Suprapubic skin (tissue), 4 donors: ENCODE measurements around the gene TAF4B. TPM values are rescaled to one million over a fixed set of nuclear protein-coding genes. Genes with fewer than 3 reads are reported as not detected.
"Not testable (repeated sequence)": the region's sequence is repeated elsewhere in the genome, so short reads cannot be mapped to it uniquely, and the experiment has no call there.

Source experiments
- DNase-seq, 2 donors: peaks; one replicate each; pipeline ENCODE4 v3.0.0-alpha.2; 2019; ENCODE audit warnings: low spot score in 2 of 2
- H3K27ac ChIP-seq: fragments of 200-600 bp; sonication (generic); one replicate; pipeline ENCODE4 v1.5.1; 2019
- H3K27me3 ChIP-seq: fragments of 200-600 bp; sonication (generic); one replicate; pipeline ENCODE4 v1.5.1; 2019
- H3K36me3 ChIP-seq: fragments of 200-600 bp; sonication (generic); one replicate; pipeline ENCODE4 v1.5.1; 2019
- H3K4me1 ChIP-seq: fragments of 200-600 bp; sonication (generic); one replicate; pipeline ENCODE4 v1.5.1; 2019
- H3K4me3 ChIP-seq: fragments of 200-600 bp; sonication (generic); one replicate; pipeline ENCODE4 v1.5.1; 2019; ENCODE audit warnings: mild to moderate bottlenecking
- H3K9me3 ChIP-seq: fragments of 200-600 bp; sonication (generic); one replicate; pipeline ENCODE4 v1.5.1; 2019
- EP300 ChIP-seq: sonication (generic); formaldehyde crosslinking; IDR thresholded peaks from one replicate; pipeline ENCODE4 v1.6.1; 2017; ENCODE audit warnings: antibody characterized with exemption
- POLR2A ChIP-seq, 2 donors: fragments of 450-650 bp; IDR thresholded peaks; one replicate each; pipeline ENCODE4 v1.6.1; 2017; ENCODE audit warnings: antibody characterized with exemption in 2 of 2, mild to moderate bottlenecking in 2 of 2, moderate library complexity in 2 of 2
- POLR2AphosphoS5 ChIP-seq, 3 donors: sonication (generic); formaldehyde crosslinking; IDR thresholded peaks; one replicate each; pipeline ENCODE4 v1.6.1; 2017; ENCODE audit warnings: antibody characterized with exemption in 3 of 3
- WGBS: methylation state at CpG from one replicate; pipeline ENCODE4 v1.1.5; 2018; 5-methylcytosine and 5-hydroxymethylcytosine counted together
- total RNA-seq, 4 donors: library from RNA; depleted of rRNA; stranded (reverse); fragments of >200 nt; gene quantifications; one replicate each; pipeline ENCODE4 v1.1.0, GENCODE V29; 2016
- TF ChIP-seq, protein P1 (sequence below), 2 donors: fragments of 200-600 bp in 1 of 2; fragments of 450-650 bp in 1 of 2; sonication (generic) in 1 of 2; IDR thresholded peaks; one replicate each; pipeline ENCODE4 v1.5.1; 2016 to 2019; ENCODE audit warnings: antibody characterized with exemption in 2 of 2, mild to moderate bottlenecking in 1 of 2, moderate library complexity in 1 of 2

The TAF4B gene
- total RNA-seq, 4 donors from 2014 or later = 21.9 to 28.4 (median 23.4) TPM

DNA sequence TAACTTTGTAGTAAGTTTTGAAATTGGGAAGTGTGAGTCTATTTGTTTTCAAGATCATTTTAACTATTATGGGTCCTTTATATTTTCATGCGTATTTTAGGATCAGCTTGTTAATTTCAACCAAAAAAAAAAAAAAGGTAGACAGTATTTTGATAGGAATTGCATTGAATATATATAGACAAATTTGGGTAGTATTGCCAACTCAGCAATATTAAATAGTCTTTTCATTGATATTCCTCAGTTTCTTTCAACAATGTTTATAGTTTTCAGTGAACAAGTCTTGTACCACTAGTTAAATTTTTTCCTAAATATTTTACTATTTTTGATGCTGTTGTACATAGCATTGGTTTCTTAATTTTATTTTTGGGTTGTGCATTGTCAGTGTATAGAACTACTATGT is 149.9 kb downstream of the TAF4B start:
- Histone ChIP-seq H3K9me3 (no peaks in the 10 kb centered on the region), H3K4me3 (no peak overlapping the region), H3K27me3 (no peaks in the 10 kb centered on the region), H3K4me1 (no peaks in the 10 kb centered on the region), H3K27ac (no peak overlapping the region), H3K36me3 (no peaks in the 10 kb centered on the region)
- 100% methylated on average over 1 of the region's 1 CpG for WGBS
- DNase-seq = no peak
- TF ChIP-seq, protein P1, sequence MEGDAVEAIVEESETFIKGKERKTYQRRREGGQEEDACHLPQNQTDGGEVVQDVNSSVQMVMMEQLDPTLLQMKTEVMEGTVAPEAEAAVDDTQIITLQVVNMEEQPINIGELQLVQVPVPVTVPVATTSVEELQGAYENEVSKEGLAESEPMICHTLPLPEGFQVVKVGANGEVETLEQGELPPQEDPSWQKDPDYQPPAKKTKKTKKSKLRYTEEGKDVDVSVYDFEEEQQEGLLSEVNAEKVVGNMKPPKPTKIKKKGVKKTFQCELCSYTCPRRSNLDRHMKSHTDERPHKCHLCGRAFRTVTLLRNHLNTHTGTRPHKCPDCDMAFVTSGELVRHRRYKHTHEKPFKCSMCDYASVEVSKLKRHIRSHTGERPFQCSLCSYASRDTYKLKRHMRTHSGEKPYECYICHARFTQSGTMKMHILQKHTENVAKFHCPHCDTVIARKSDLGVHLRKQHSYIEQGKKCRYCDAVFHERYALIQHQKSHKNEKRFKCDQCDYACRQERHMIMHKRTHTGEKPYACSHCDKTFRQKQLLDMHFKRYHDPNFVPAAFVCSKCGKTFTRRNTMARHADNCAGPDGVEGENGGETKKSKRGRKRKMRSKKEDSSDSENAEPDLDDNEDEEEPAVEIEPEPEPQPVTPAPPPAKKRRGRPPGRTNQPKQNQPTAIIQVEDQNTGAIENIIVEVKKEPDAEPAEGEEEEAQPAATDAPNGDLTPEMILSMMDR (IDR thresholded peaks at IDR 0.05) = no peak
- no peak for TF ChIP-seq POLR2A (IDR thresholded peaks at IDR 0.05)
- TF ChIP-seq EP300 = no peak
- TF ChIP-seq POLR2AphosphoS5 (IDR thresholded peaks at IDR 0.05) = no peak

DNA sequence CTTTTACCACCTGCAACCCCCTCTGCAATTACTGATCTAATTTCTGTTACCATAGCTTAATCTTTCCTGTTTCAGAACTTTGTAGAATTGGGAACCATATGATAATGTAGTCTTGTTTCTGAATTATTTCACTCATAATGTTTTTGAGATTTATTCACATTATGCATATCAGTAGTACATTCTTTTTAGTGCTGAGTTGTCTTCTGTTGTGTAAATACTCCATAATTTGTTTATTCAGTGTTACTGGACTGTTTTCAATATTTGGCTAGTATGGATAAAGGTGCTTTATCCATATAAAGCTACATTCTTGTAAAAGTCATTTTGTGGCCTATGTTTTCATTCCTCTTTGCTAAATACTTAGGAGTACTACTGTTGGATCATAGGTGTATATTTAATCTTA is 152.5 kb downstream of the TAF4B start:
- Histone ChIP-seq H3K36me3 (no peaks in the 10 kb centered on the region), H3K9me3 (no peaks in the 10 kb centered on the region), H3K27me3 (no peaks in the 10 kb centered on the region), H3K4me3 (no peak overlapping the region), H3K27ac (no peak overlapping the region), H3K4me1 (no peaks in the 10 kb centered on the region)
- no peak for DNase-seq
- TF ChIP-seq EP300 = no peak
- TF ChIP-seq POLR2AphosphoS5 (IDR thresholded peaks at IDR 0.05) = no peak
- TF ChIP-seq, protein P1 (IDR thresholded peaks at IDR 0.05) = no peak
- no peak for TF ChIP-seq POLR2A (IDR thresholded peaks at IDR 0.05)

DNA sequence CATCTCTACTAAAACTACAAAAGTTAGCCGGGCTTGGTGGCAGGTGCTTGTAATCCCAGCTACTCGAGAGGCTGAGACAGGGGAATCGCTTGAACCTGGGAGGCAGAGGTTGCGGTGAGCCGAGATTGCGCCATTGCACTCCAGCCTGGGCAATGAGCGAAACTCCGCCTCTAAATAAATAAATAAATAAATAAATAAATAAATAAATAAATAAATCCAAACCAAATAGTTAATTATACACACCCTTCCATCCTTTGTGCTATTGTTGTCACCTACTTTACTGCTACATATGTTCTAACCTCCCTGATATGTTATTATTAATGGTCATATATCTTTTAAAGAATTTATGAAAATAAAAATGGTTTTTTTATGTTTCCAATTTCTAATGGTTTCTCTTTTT is 155.3 kb downstream of the TAF4B start:
- not testable (repeated sequence) for H3K27ac ChIP-seq, H3K36me3 ChIP-seq, H3K9me3 ChIP-seq, DNase-seq, H3K4me1 ChIP-seq, H3K27me3 ChIP-seq, H3K4me3 ChIP-seq
- WGBS = 98% methylated on average over 8 of the region's 8 CpGs

DNA sequence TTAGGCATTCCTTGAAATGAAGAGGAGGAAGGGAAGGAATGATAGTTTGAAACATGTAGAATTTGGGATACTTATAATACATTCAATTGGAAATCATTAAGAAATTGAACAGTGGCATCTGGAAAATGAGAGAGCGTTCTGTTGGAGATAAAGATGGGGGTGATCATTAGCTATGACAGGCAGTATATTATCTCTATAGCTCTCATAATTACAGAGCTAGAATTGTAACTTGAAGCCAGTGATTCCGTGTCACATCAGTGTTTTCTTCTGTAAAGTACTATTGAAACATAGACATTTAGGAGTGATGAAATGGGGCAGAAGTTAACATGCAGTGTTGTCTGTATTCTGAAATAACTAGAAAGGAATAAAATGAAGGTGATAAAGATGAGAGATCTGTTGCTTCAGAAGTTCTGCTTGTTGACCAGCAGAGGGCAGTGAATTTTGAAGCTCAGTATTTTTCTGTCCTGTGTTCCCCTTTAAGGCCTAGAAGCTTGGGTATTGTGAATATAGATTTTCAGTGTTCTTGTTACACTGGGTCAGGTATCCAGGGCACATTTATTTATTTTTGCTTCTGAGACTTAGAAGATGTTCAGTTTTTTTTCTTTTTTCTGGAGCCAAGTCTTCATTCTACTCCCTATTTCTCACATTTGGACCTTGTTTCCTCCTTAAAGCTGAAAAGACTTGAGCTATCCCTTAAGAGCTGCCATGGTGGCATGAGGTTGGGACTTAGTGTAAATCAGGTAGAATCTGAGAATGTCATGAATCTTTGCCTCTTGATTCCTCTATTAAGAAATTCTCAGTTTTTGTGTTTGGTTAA is 157.4 kb downstream of the TAF4B start:
- whole genome bisulfite sequencing = 33% methylated on average over 2 of the region's 2 CpGs
- H3K27ac ChIP-seq = no peak overlapping the region
- DNase-seq = no peak
- H3K36me3 ChIP-seq = no peaks in the 10 kb centered on the region
- H3K4me1 ChIP-seq = peaks cover 5% of the 10 kb centered on the region
- H3K9me3 ChIP-seq = no peaks in the 10 kb centered on the region
- no peak for TF ChIP-seq POLR2A (IDR thresholded peaks at IDR 0.05)
- no peak for TF ChIP-seq POLR2AphosphoS5 (IDR thresholded peaks at IDR 0.05)
- TF ChIP-seq EP300 = no peak
- TF ChIP-seq, protein P1 (IDR thresholded peaks at IDR 0.05) = peak; percentile 56 to 73
- H3K27me3 ChIP-seq = no peaks in the 10 kb centered on the region
- no peak overlapping the region for H3K4me3 ChIP-seq

DNA sequence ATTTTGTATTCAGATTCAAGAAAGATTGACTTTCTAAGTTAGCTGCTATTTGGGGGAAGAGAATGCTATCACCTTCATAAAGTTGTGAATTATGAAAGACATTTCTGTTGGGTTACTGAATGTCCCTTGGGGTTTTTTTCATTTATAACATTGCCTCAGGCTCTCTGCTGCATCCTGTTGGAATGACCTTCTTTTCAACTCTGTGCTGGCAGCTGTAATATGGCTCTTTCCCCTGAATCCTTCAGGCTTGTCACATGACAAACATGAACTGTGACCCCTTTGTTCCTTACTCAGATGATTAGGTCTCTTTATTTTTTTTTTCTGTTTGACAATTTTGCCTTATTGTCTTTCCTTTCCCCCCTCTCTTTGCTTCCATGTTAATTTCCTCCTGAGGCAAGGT is 159.8 kb downstream of the TAF4B start:
- no peak overlapping the region for H3K4me3 ChIP-seq
- no peak for DNase-seq
- no peak overlapping the region for H3K27ac ChIP-seq
- H3K4me1 ChIP-seq = peaks cover 5% of the 10 kb centered on the region
- H3K9me3 ChIP-seq = no peaks in the 10 kb centered on the region
- H3K36me3 ChIP-seq = peaks cover 12% of the 10 kb centered on the region
- TF ChIP-seq POLR2A (IDR thresholded peaks at IDR 0.05) = no peak
- no peak for TF ChIP-seq POLR2AphosphoS5 (IDR thresholded peaks at IDR 0.05)
- H3K27me3 ChIP-seq = no peaks in the 10 kb centered on the region

DNA sequence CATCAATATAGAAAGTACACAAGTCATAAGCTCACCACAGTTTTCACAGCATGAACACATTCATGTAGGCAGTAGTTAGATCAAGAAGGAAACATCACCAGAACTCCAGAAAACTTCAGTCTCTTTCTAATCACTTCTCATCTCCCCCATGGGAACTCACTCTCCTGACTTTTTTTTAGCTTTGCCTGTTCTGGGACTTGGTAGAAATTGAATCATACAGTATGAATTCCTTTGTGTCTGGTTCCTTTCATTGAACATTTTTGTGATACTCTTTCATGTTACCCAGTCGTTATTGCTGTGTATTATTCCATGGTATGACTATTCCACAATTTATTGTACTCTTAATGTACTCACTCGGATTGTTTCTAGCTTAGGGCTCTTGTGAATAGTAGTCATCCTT is 160.2 kb downstream of the TAF4B start:
- Histone ChIP-seq H3K36me3 (peaks cover 12% of the 10 kb centered on the region), H3K4me1 (peaks cover 5% of the 10 kb centered on the region), H3K9me3 (no peaks in the 10 kb centered on the region), H3K4me3 (no peak overlapping the region), H3K27me3 (no peaks in the 10 kb centered on the region), H3K27ac (peak overlapping the region; percentile 14)
- TF ChIP-seq EP300 = no peak
- TF ChIP-seq POLR2A (IDR thresholded peaks at IDR 0.05) = no peak
- TF ChIP-seq, protein P1 (IDR thresholded peaks at IDR 0.05) = no peak
- DNase-seq = no peak
- 72% methylated on average over 2 of the region's 2 CpGs for WGBS
